ENCODE results near the gene PRSS57. TPM values are rescaled to one million over a fixed set of nuclear protein-coding genes. Genes with fewer than 3 reads are reported as not detected.

PRSS57 gene
- total RNA-seq, 2 experiments from 2014 or later, result 0.59 TPM; not detected in 1

DNA sequence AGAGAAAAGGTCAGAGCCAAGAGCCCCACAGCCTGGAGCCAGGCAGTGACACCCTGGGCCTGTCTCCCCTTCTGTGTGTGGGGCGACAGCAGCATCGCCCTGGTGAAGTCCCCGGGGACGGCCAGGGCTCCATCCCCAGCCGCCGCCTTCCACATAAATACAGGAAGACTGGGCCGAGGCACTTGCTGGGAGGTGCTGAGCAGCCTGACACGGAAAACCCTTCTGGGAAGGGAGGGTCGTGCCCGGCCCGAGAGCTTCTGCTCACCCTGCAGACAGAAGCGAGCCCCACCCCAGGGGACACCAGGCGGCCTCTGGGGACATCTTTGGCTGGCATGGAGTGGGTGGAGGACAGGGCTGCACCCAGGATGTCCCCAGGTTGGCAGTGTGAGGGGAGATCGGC is 50.5 kb downstream of the PRSS57 start:
- no peak overlapping the region for H3K4me3 Mint-ChIP-seq
- ATAC-seq, result no peak
- H3K27me3 Mint-ChIP-seq, result no peaks in the 10 kb centered on the region
- DNase-seq, result no peak
- no peaks in the 10 kb centered on the region for H3K9me3 Mint-ChIP-seq (ENCODE audit: low read depth)
- CTCF ChIA-PET, result no interaction called here
- no peak overlapping the region for H3K27ac Mint-ChIP-seq
- no peaks in the 10 kb centered on the region for H3K4me1 Mint-ChIP-seq
- peaks cover 9% of the 10 kb centered on the region for H3K36me3 Mint-ChIP-seq

DNA sequence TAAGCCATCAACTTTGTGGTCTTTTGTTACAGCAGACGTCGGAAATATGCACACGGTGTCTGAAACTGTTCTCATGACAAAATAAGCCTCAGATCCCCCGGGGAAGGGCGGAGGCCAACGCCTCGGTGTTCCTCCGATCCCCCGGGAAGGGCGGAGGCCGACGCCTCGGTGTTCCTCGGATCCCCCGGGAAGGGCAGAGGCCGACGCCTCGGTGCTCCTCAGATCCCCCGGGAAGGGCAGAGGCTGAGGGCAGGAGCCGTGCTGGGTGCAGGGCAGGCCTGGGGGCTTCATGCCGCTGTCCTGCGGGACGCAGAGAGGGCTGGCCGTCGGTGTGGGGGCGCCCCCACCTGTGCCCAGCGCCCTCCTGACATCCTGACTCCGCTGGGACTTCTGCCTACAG is 50.9 kb downstream of the PRSS57 start:
- Mint-ChIP-seq H3K4me1 (peaks cover 1% of the 10 kb centered on the region), H3K27ac (no peak overlapping the region), H3K9me3 (ENCODE audit: low read depth) (no peaks in the 10 kb centered on the region), H3K27me3 (peaks cover 1% of the 10 kb centered on the region), H3K4me3 (no peak overlapping the region), H3K36me3 (peaks cover 9% of the 10 kb centered on the region)
- DNase-seq (no peak), ATAC-seq (no peak)
- CTCF ChIA-PET, result no interaction called here

GRCh38 chr19:643736-644135 is 51.5 kb downstream of the PRSS57 start:
- Mint-ChIP-seq H3K27ac (no peak overlapping the region), H3K9me3 (ENCODE audit: low read depth) (no peaks in the 10 kb centered on the region), H3K27me3 (peaks cover 3% of the 10 kb centered on the region), H3K4me1 (peaks cover 5% of the 10 kb centered on the region), H3K36me3 (peaks cover 8% of the 10 kb centered on the region), H3K4me3 (no peak overlapping the region)
- CTCF ChIA-PET, result no interaction called here
- DNase-seq (no peak), ATAC-seq (no peak)

- H3K27ac Mint-ChIP-seq, result no peak overlapping the region
- H3K4me3 Mint-ChIP-seq, result no peak overlapping the region
- peaks cover 3% of the 10 kb centered on the region for H3K27me3 Mint-ChIP-seq
- no peaks in the 10 kb centered on the region for H3K9me3 Mint-ChIP-seq (ENCODE audit: low read depth)
- CTCF ChIA-PET, result no interaction called here
- ATAC-seq, result no peak
- H3K36me3 Mint-ChIP-seq, result peaks cover 6% of the 10 kb centered on the region
- H3K4me1 Mint-ChIP-seq, result peaks cover 5% of the 10 kb centered on the region
- no peak for DNase-seq
Observed at GRCh38 chr19:642767-643727, 52.2 kb downstream of the PRSS57 start.

GRCh38 chr19:641702-642101 is 53.5 kb downstream of the PRSS57 start:
- Mint-ChIP-seq H3K4me1 (peaks cover 5% of the 10 kb centered on the region), H3K27ac (no peak overlapping the region), H3K36me3 (peaks cover 4% of the 10 kb centered on the region), H3K27me3 (peaks cover 3% of the 10 kb centered on the region), H3K9me3 (ENCODE audit: low read depth) (no peaks in the 10 kb centered on the region), H3K4me3 (no peak overlapping the region)
- CTCF ChIA-PET, result interaction anchor here (0.9 kb wide), 1 partner anchor 62 kb away, joined by 4 read pairs; no protein-coding TSS in a partner anchor
- DNase-seq (no peak), ATAC-seq (no peak)

GRCh38 chr19:640606-641189 is 54.6 kb downstream of the PRSS57 start:
- no peaks in the 10 kb centered on the region for H3K36me3 Mint-ChIP-seq
- ATAC-seq, result no peak
- H3K4me1 Mint-ChIP-seq, result peaks cover 5% of the 10 kb centered on the region
- no peak for DNase-seq
- CTCF ChIA-PET, result interaction anchor here (0.9 kb wide), 1 partner anchor 63 kb away, joined by 4 read pairs; no protein-coding TSS in a partner anchor
- no peaks in the 10 kb centered on the region for H3K9me3 Mint-ChIP-seq (ENCODE audit: low read depth)
- H3K27me3 Mint-ChIP-seq, result peaks cover 3% of the 10 kb centered on the region
- no peak overlapping the region for H3K4me3 Mint-ChIP-seq
- H3K27ac Mint-ChIP-seq, result no peak overlapping the region

DNA sequence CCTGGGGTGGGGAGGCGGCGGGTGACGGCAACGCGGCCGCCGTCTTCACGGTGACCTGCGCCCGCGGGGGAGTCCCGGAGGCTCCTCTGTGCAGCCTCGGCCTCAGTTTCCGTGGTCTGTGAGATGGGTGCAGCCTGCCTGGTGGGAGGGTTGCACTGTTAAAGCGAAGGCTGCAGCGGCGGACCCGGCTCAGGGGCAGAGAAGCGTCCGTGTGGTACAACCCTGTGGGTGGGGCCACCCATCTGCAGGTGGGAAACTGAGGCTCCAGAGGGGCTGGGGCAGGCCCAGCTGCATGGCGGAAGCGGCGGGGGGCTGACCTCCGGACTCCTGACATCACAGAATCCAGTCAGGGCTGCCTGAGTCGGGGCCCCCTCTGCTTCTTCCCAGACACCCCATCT is 55.1 kb downstream of the PRSS57 start:
- H3K27ac Mint-ChIP-seq, result no peak overlapping the region
- H3K4me3 Mint-ChIP-seq, result no peak overlapping the region
- H3K36me3 Mint-ChIP-seq, result no peaks in the 10 kb centered on the region
- ATAC-seq (no peak), DNase-seq (no peak)
- CTCF ChIA-PET, result interaction anchor here (0.6 kb wide), 1 partner anchor 42 kb away, joined by 3 read pairs; no protein-coding TSS in a partner anchor
- H3K4me1 Mint-ChIP-seq, result peaks cover 5% of the 10 kb centered on the region
- H3K9me3 Mint-ChIP-seq (ENCODE audit: low read depth), result no peaks in the 10 kb centered on the region
- H3K27me3 Mint-ChIP-seq, result peaks cover 3% of the 10 kb centered on the region

- DNase-seq (peak; percentile 95), ATAC-seq (peak; percentile 97)
- H3K27me3 Mint-ChIP-seq, result peaks cover 3% of the 10 kb centered on the region
- CTCF ChIA-PET, result interaction anchor here (0.6 kb wide), 1 partner anchor 41 kb away, joined by 3 read pairs; no protein-coding TSS in a partner anchor
- no peak within 1 kb of the TSS for H3K27ac Mint-ChIP-seq
- peak within 1 kb of the TSS; percentile 76 for H3K4me3 Mint-ChIP-seq
- H3K4me1 Mint-ChIP-seq, result peaks cover 5% of the 10 kb centered on the region
- H3K9me3 Mint-ChIP-seq (ENCODE audit: low read depth), result no peaks in the 10 kb centered on the region
- H3K36me3 Mint-ChIP-seq, result no peaks in the 10 kb centered on the region
Observed at GRCh38 chr19:639253-640160, 55.7 kb downstream of the PRSS57 start, which contains the start of gene FGF22. Gene FGF22 (plus strand): TSS chr19:639879. CDS start chr19:639926, 47 bp downstream.

DNA sequence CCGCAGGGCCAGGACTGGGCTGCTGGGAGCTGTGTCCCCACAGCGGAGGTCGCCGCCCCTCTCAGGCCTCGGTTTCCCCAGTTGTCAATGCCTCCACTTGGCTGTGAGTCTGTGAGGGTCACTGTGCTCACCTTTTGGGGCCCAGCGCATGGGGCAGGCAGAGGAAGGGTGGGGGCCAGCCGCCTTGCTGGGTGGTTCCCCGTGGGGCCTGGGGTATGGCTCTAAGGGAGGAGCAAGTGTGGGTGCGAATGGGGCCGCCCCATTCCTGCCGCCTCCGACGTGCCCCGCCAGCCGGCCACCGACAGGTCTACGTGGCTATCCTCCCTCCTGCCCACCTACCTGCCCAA is 56.4 kb downstream of the PRSS57 start:
- H3K4me3 Mint-ChIP-seq, result peak overlapping the region; percentile 76
- H3K27ac Mint-ChIP-seq, result no peak overlapping the region
- DNase-seq, result no peak
- no peaks in the 10 kb centered on the region for H3K36me3 Mint-ChIP-seq
- H3K4me1 Mint-ChIP-seq, result peaks cover 8% of the 10 kb centered on the region
- H3K9me3 Mint-ChIP-seq (ENCODE audit: low read depth), result no peaks in the 10 kb centered on the region
- H3K27me3 Mint-ChIP-seq, result peaks cover 3% of the 10 kb centered on the region
- no peak for ATAC-seq
- CTCF ChIA-PET, result no interaction called here

Other genes starting within 250 kb of the PRSS57 start
- not detected for gene SHC2, start 234.4 kb downstream of the PRSS57 start, total RNA-seq
- under 1 TPM; 0.16 to 0.44 TPM for gene MADCAM1, start 199.0 kb downstream of the PRSS57 start, total RNA-seq
- gene TPGS1, start 188.0 kb downstream of the PRSS57 start, total RNA-seq, result 10 to 100 TPM; 19.4 to 21.6 TPM
- 10 to 100 TPM; 58.3 to 58.9 TPM for gene CDC34, start 163.7 kb downstream of the PRSS57 start, total RNA-seq
- gene GZMM, start 151.4 kb downstream of the PRSS57 start, total RNA-seq, result 10 to 100 TPM; 46.9 to 76.3 TPM
- gene BSG, start 122.9 kb downstream of the PRSS57 start, total RNA-seq, result 100 to 1,000 TPM; 206 to 225 TPM
- under 1 TPM; 0.67 to 0.75 TPM for gene HCN2, start 105.6 kb downstream of the PRSS57 start, total RNA-seq
- gene POLRMT, start 61.9 kb downstream of the PRSS57 start, total RNA-seq, result 10 to 100 TPM; 65.0 to 68.1 TPM
- not detected for gene FGF22, start 55.6 kb downstream of the PRSS57 start, total RNA-seq
- gene RNF126, start 32.2 kb downstream of the PRSS57 start, total RNA-seq, result 10 to 100 TPM; 76.9 to 83.0 TPM
- 1 to 10 TPM; 2.2 to 3.1 TPM for gene FSTL3, start 19.1 kb downstream of the PRSS57 start, total RNA-seq
- gene PALM, start 13.5 kb upstream of the PRSS57 start, total RNA-seq, result not detected
- gene MISP, start 55.7 kb upstream of the PRSS57 start, total RNA-seq, result not detected
- gene PTBP1, start 102.0 kb upstream of the PRSS57 start, total RNA-seq, result 100 to 1,000 TPM; 481 to 631 TPM
- not detected for gene PLPPR3, start 126.5 kb upstream of the PRSS57 start, total RNA-seq
- not detected for gene AZU1, start 132.4 kb upstream of the PRSS57 start, total RNA-seq
- not detected for gene PRTN3, start 145.5 kb upstream of the PRSS57 start, total RNA-seq
- gene ELANE, start 156.9 kb upstream of the PRSS57 start, total RNA-seq, result not detected
- gene CFD, start 164.2 kb upstream of the PRSS57 start, total RNA-seq, result 1 to 10 TPM in 1 of 2 experiments, under 1 TPM in 1; 0.66 to 1.5 TPM
- gene MED16, start 197.7 kb upstream of the PRSS57 start, total RNA-seq, result 10 to 100 TPM; 47.7 to 70.6 TPM
- gene RNU6-9, start 198.0 kb upstream of the PRSS57 start, total RNA-seq, result not detected
- 10 to 100 TPM; 63.7 to 73.7 TPM for gene R3HDM4, start 217.8 kb upstream of the PRSS57 start, total RNA-seq
- gene KISS1R, start 221.9 kb upstream of the PRSS57 start, total RNA-seq, result 1 to 10 TPM in 1 of 2 experiments, under 1 TPM in 1; 0.66 to 1.1 TPM
- 10 to 100 TPM; 30.6 to 35.9 TPM for gene ARID3A, start 230.6 kb upstream of the PRSS57 start, total RNA-seq

All from activated CD8-positive, alpha-beta memory T cell treated with anti-CD3 and anti-CD28 coated beads, Interleukin-2, amount 10 ng/mL, durations not matched to agents 7 days and 5 days (primary cell).